Measurements from ENCODE around the gene TRIM25.

TRIM25 gene

DNA sequence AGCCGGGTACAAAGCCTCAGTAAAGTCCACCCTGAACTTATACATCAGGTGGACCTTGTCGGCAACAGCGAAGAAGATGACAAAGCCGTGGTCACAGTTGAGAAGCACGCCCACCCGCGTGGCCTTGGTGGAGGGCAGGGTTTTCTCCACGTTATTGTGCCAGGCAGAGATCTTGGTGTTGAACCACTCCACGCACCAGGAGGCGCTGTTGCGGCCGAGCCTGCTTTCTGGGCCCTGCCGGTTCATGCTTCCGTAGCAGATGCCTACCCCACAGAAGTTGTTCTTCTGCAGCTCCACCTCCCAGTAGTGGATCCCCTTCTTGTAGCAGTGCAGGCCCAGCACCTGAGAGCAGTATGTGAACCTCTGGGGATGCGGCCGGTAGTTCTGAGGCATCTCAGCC lies 22.1 kb downstream of the TRIM25 start:
- no peak overlapping the region for H3K9ac ChIP-seq (ENCODE audit: low read length)
- no peaks in the 10 kb centered on the region for H3K27me3 ChIP-seq (replicated peaks; ENCODE audit: control insufficient read depth, insufficient read depth, low read length)
- DNase-seq (ENCODE audit: low read depth): no peak
- H3K36me3 ChIP-seq (ENCODE audit: control insufficient read depth, insufficient read depth, low read length, severe bottlenecking): peaks cover 96% of the 10 kb centered on the region
- H3K4me3 ChIP-seq (ENCODE audit: low read length): no peak overlapping the region
- H3K4me1 ChIP-seq (ENCODE audit: control insufficient read depth, insufficient read depth, low read length): no peaks in the 10 kb centered on the region
- H3K9me3 ChIP-seq (ENCODE audit: control insufficient read depth, low read length): peaks cover 6% of the 10 kb centered on the region

DNA sequence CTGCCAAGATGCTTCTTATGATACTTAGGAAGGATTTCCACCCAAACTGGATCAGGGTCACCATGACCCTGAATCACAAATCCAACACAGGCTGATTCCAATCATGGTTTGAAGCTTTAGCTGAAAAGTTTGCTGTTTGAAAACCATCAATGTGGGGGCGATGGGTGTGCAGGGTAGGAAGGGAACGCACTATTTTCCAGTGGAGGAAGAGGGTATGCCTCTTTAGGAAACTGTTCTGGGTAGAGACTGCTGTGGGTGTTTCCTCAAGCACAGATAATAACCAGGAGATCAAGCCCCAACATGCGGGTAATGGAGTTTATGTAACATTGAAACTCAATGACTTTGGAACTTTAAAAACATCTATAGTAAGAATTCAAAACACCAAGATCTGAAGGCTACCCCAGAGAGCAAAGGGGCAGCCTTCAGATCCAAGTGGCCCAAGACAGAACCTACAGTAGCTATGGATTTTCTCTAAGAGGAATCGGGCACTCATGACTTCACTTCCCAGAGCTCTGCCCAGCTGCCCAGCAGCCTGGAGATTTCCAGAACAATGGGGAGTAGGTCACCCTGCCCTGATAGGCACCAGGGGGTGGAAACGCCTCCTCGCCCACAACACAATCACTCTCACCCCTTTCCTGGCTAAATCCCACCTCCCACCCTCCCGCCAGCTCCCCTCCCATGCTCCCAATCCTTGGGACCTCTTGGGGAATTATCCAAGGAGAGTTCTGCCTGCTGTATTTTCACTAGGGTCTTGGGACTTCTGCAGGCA lies 22.8 kb downstream of the TRIM25 start:
- no peaks in the 10 kb centered on the region for H3K27me3 ChIP-seq (replicated peaks; ENCODE audit: control insufficient read depth, insufficient read depth, low read length)
- no peak for DNase-seq (ENCODE audit: low read depth)
- peaks cover 96% of the 10 kb centered on the region for H3K36me3 ChIP-seq (ENCODE audit: control insufficient read depth, insufficient read depth, low read length, severe bottlenecking)
- peaks cover 6% of the 10 kb centered on the region for H3K9me3 ChIP-seq (ENCODE audit: control insufficient read depth, low read length)
- H3K9ac ChIP-seq (ENCODE audit: low read length): no peak overlapping the region
- H3K4me1 ChIP-seq (ENCODE audit: control insufficient read depth, insufficient read depth, low read length): no peaks in the 10 kb centered on the region
- no peak overlapping the region for H3K4me3 ChIP-seq (ENCODE audit: low read length)

DNA sequence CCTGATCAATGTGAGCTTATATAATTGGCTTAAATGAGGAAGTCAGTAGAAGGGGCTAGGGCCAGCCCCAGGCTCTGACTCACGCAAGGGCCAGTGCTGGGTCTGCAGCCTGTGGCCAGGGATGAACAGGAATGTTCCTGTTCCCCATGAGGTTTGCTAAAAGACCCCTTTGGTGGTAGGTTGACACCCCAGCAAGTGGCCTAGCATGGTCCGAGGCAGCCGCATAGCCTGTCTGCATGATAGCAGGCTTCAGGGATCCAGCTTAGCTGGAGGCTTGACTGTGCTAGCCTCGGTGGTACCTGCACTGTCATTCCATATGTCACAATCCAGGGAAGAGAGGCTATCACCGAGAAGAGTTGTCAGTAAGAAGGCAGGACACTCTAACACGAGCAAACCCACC lies 23.5 kb downstream of the TRIM25 start:
- no peak for DNase-seq (ENCODE audit: low read depth)

DNA sequence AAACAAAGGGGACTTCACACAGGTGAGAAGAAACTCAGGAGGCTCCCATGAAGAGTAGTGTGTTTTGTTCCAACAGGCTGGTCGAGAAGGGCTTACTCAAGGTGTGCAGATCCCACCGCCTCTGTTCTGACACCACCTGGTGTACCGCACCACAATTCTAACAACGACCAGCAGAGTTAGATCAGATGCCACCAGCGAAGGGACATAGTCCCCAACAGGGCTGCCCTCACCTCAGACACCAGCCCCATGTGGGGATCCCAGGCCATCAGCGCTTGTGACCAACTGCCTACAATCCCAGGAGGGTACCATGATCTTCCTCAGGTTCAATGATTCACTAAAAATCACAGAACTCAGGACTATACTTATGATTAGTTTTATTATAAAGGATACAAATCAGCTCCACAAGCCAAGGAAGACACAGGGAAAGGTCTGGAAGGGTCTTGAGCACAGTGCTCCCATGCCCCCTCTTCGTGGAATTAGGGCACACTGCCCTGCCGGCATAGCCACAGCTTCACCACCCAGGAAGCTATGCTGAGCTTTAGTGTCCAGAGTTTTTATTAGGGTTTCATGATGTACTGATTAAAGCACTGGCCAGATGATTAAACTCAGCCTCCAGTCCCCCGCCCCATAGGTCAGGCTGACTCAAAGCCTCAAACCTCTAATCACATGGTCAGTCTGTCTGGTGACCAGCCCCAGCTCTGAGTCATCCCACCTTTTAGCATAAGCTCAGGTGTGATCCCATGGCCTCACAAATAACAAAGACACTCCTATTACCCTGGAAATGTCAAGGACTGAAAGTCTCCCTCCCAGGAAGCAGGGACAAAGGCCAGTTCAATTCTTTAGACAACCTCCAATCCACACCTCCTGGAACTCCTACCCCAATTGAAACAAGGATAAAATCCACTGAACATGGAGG lies 26.0 kb downstream of the TRIM25 start:
- Histone ChIP-seq H3K4me3 (ENCODE audit: low read length) (no peak overlapping the region), H3K9me3 (ENCODE audit: control insufficient read depth, low read length) (peaks cover 6% of the 10 kb centered on the region), H3K4me1 (ENCODE audit: control insufficient read depth, insufficient read depth, low read length) (no peaks in the 10 kb centered on the region), H3K27me3 (replicated peaks; ENCODE audit: control insufficient read depth, insufficient read depth, low read length) (no peaks in the 10 kb centered on the region), H3K36me3 (ENCODE audit: control insufficient read depth, insufficient read depth, low read length, severe bottlenecking) (peaks cover 65% of the 10 kb centered on the region), H3K9ac (ENCODE audit: low read length) (no peak overlapping the region)
- no peak for DNase-seq (ENCODE audit: low read depth)

More for the DNA sequence above, 23.5 kb downstream of the TRIM25 start:
- H3K27me3 ChIP-seq (replicated peaks; ENCODE audit: control insufficient read depth, insufficient read depth, low read length): no peaks in the 10 kb centered on the region
- H3K4me1 ChIP-seq (ENCODE audit: control insufficient read depth, insufficient read depth, low read length): no peaks in the 10 kb centered on the region
- no peak overlapping the region for H3K4me3 ChIP-seq (ENCODE audit: low read length)
- peaks cover 6% of the 10 kb centered on the region for H3K9me3 ChIP-seq (ENCODE audit: control insufficient read depth, low read length)
- H3K36me3 ChIP-seq (ENCODE audit: control insufficient read depth, insufficient read depth, low read length, severe bottlenecking): peaks cover 89% of the 10 kb centered on the region
- H3K9ac ChIP-seq (ENCODE audit: low read length): no peak overlapping the region

DNA sequence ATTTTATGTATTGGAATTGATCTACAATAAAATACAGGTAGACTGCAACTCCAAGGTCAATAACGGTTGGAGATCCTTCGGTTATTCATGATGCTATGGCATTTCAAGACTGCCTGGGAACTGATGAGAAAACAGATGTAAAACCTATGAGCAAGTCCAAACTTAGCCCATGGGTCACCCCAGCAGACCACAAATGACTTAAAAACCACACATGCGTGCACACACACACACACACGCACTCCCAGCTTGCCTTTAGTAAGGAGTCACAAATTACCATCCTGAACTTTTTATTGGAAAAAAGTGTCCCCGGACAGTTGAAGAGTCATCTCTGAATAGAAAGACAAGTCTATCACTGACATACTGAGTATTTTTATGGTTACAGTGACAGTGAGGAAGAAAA lies 26.7 kb downstream of the TRIM25 start:
- Histone ChIP-seq H3K27me3 (replicated peaks; ENCODE audit: control insufficient read depth, insufficient read depth, low read length) (no peaks in the 10 kb centered on the region), H3K9me3 (ENCODE audit: control insufficient read depth, low read length) (peaks cover 6% of the 10 kb centered on the region), H3K36me3 (ENCODE audit: control insufficient read depth, insufficient read depth, low read length, severe bottlenecking) (peaks cover 58% of the 10 kb centered on the region), H3K4me1 (ENCODE audit: control insufficient read depth, insufficient read depth, low read length) (no peaks in the 10 kb centered on the region), H3K9ac (ENCODE audit: low read length) (no peak overlapping the region), H3K4me3 (ENCODE audit: low read length) (no peak overlapping the region)
- no peak for DNase-seq (ENCODE audit: low read depth)

DNA sequence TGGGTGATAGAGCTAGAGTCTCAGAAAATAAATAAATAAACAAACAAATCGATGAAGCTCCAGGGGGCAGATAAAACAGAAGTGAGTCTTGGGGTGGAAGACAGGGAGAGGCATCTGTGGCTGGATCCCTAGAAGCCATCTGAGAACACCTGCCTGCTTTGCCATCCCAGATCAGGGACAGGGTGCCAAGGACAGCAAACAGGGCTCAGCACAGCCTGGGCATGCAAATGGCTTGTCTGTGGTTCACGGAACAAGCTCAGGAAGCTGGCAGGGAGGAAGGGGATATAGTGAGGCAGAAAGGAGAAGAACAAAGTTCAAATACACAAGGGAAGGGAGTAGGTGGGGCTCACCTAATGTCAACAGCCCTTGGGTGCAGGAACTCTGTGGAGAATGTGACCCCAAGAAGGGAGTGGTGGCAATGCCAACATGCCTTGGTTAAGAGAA lies 27.5 kb downstream of the TRIM25 start:
- no peaks in the 10 kb centered on the region for H3K27me3 ChIP-seq (replicated peaks; ENCODE audit: control insufficient read depth, insufficient read depth, low read length)
- peaks cover 6% of the 10 kb centered on the region for H3K9me3 ChIP-seq (ENCODE audit: control insufficient read depth, low read length)
- no peak overlapping the region for H3K9ac ChIP-seq (ENCODE audit: low read length)
- H3K36me3 ChIP-seq (ENCODE audit: control insufficient read depth, insufficient read depth, low read length, severe bottlenecking): peaks cover 50% of the 10 kb centered on the region
- no peak overlapping the region for H3K4me3 ChIP-seq (ENCODE audit: low read length)
- DNase-seq (ENCODE audit: low read depth): no peak
- no peaks in the 10 kb centered on the region for H3K4me1 ChIP-seq (ENCODE audit: control insufficient read depth, insufficient read depth, low read length)

DNA sequence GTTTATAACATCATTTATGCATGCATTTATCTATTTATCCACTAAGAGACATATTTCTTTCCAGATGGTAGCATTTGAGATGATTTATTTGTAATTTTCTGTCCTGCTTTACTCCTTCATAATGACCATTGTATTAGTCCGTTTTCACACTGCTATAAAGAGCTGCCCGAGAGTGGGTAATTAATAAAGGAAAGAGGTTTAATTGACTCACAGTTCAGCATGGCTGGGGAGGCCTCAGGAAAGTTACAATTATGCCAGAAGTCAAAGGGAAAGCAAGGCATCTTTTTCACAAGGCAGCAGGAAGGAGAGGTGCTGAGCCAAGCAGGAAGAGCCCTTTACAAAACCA lies 28.6 kb downstream of the TRIM25 start:
- H3K36me3 ChIP-seq (ENCODE audit: control insufficient read depth, insufficient read depth, low read length, severe bottlenecking): peaks cover 40% of the 10 kb centered on the region
- peaks cover 6% of the 10 kb centered on the region for H3K9me3 ChIP-seq (ENCODE audit: control insufficient read depth, low read length)
- no peak for DNase-seq (ENCODE audit: low read depth)
- H3K4me1 ChIP-seq (ENCODE audit: control insufficient read depth, insufficient read depth, low read length): no peaks in the 10 kb centered on the region
- no peak overlapping the region for H3K4me3 ChIP-seq (ENCODE audit: low read length)
- H3K27me3 ChIP-seq (replicated peaks; ENCODE audit: control insufficient read depth, insufficient read depth, low read length): no peaks in the 10 kb centered on the region
- no peak overlapping the region for H3K9ac ChIP-seq (ENCODE audit: low read length)

DNA sequence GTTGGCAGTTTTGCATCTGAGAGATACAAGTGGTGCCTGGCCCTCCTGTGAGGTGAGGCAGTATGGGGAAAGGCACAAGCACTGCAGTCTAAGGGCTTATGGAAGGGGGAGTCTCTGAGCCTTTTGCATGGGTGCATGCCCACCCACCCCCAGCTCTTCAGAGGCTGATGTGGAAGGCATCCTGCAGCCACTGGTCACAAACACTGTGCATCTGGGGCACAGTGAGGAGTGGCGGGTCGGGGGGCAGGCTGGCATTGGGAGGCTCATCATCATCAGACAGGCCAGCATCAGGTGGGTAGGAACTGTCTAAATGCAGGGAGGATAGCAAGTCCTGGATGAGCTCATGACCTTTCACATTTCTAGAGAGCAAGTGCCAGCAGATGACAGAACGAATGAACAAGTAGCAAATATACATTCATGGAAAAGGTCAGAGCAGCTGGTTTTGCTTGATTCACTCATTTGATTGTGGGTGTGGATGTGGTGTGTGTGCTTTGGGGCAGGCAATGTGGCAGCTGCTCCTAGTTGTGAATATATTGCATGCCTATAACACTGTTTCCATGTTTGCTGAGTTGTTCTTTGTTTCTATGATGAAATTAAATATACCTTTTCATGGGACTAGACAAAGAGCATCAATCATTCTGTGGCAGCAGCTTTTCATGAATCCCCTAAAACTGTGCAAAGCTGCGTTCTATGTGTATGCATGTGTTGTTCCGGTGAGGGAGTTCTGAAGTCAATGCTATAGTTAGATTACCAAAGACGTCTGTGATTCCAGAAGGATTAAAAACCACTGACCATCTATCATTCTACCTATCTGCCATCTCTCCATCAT lies 29.2 kb downstream of the TRIM25 start:
- peaks cover 34% of the 10 kb centered on the region for H3K36me3 ChIP-seq (ENCODE audit: control insufficient read depth, insufficient read depth, low read length, severe bottlenecking)
- DNase-seq (ENCODE audit: low read depth): no peak
- no peak overlapping the region for H3K4me3 ChIP-seq (ENCODE audit: low read length)
- H3K4me1 ChIP-seq (ENCODE audit: control insufficient read depth, insufficient read depth, low read length): no peaks in the 10 kb centered on the region
- H3K9ac ChIP-seq (ENCODE audit: low read length): no peak overlapping the region
- peaks cover 6% of the 10 kb centered on the region for H3K9me3 ChIP-seq (ENCODE audit: control insufficient read depth, low read length)
- no peaks in the 10 kb centered on the region for H3K27me3 ChIP-seq (replicated peaks; ENCODE audit: control insufficient read depth, insufficient read depth, low read length)

DNA sequence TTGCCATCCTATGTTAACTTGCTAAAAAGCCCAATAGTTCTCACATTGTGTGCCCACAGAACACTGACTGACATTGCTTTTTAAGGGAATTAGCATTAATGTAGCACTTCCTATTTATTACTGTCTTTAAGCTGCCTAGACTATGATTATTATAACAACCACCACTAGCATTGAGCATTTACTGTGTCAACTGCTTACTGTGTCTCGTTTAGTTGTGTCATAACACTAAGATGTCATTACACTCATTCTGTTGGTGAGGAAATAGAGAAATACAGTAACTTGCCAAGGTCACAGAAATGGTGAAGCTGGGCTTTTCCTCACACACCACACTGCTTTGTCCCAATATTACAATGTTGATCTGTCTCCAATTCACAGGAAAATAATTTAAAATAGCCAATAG lies 30.2 kb downstream of the TRIM25 start:
- Histone ChIP-seq H3K9me3 (ENCODE audit: control insufficient read depth, low read length) (peaks cover 6% of the 10 kb centered on the region), H3K4me3 (ENCODE audit: low read length) (no peak overlapping the region), H3K9ac (ENCODE audit: low read length) (no peak overlapping the region), H3K4me1 (ENCODE audit: control insufficient read depth, insufficient read depth, low read length) (no peaks in the 10 kb centered on the region), H3K36me3 (ENCODE audit: control insufficient read depth, insufficient read depth, low read length, severe bottlenecking) (peaks cover 23% of the 10 kb centered on the region), H3K27me3 (replicated peaks; ENCODE audit: control insufficient read depth, insufficient read depth, low read length) (no peaks in the 10 kb centered on the region)
- DNase-seq (ENCODE audit: low read depth): no peak

DNA sequence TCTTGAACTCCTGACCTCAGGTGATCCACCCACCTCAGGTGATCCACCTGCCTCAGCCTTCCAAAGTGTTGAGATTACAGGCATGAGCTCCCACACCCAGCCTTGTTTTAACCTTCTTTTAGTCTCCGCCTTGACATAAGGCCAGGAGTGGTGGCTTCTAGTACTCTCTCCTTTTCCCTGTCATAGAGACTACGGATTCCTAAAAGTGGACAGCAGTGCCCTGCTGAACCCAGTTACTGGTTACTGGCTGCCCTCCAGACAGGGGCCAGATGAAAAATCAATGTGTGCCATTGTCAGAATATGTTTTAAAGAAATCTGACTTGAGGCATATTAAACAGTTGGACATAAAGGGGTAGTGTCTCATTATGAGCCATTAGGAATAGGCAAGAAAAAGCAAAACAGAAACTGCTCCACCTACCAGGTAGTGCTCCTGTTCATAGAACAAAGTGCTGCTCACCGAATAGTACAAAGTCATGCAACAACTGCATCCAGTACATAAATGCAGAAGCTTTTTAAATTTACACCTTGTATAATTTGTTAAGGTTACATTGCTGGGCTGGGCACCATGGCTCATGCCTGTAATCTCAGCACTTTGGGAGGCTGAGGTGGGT lies 32.1 kb downstream of the TRIM25 start:
- H3K36me3 ChIP-seq (ENCODE audit: control insufficient read depth, insufficient read depth, low read length, severe bottlenecking): peaks cover 6% of the 10 kb centered on the region
- no peak overlapping the region for H3K9ac ChIP-seq (ENCODE audit: low read length)
- H3K27me3 ChIP-seq (replicated peaks; ENCODE audit: control insufficient read depth, insufficient read depth, low read length): no peaks in the 10 kb centered on the region
- no peaks in the 10 kb centered on the region for H3K4me1 ChIP-seq (ENCODE audit: control insufficient read depth, insufficient read depth, low read length)
- no peaks in the 10 kb centered on the region for H3K9me3 ChIP-seq (ENCODE audit: control insufficient read depth, low read length)
- no peak for DNase-seq (ENCODE audit: low read depth)
- H3K4me3 ChIP-seq (ENCODE audit: low read length): no peak overlapping the region
